Measurements from ENCODE around the gene DDB1. TPM values are rescaled to one million over a fixed set of nuclear protein-coding genes. Genes with fewer than 3 reads are reported as not detected.

DDB1 gene
- total and polyA plus RNA-seq, 2 of the 13 experiments (the other 11 are each of a cell fraction or from before 2014, with no cell fraction given), result 217 to 266 TPM

DNA sequence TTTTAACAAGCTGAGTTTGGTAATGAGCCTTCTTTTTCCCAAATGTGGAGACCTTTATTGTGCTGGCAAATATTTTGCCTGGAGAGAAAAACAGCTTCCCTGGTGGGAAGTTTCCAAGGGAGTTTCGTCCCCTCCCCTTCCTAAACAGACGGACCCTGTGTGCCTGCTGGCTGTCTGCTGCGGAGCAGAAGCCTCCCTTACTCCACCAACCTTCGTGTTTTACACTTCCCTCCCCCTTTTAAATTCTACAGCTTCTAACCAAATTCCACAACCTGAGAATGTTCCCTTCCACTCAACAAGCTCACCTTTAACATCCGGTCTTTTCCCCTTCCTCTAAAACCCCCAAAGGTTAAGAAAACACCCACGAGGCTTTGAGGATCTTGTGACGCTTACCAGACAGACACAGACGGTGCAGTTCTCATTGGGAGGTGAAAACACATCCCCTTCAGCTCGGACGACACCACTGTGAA is 54.9 kb downstream of the DDB1 start:
- no TSS peak for BruUV-seq (replicated peaks)
- no peak overlapping the region for H3K4me2 ChIP-seq (ENCODE audit: low read depth, low read length)
- H2AFZ ChIP-seq (ENCODE audit: low read length), result no peak overlapping the region
- no peaks in the 10 kb centered on the region for H3K4me1 ChIP-seq (ENCODE audit: insufficient read depth, low read length)
- POLR2A ChIA-PET, result interaction anchor here (1.0 kb wide), 1 partner anchor 16 kb away, joined by 3 read pairs; no protein-coding TSS in a partner anchor
- in situ Hi-C loops (cut with HindIII; ENCODE audit: extremely low pct_ligation_motif_present, low pct_unique_long_range_greater_than_20kb), result no loop called here
- H3K36me3 ChIP-seq (replicated peaks in 1 of 2; ENCODE audit: control insufficient read depth in 1 of 2, insufficient read depth in 2 of 2, low read length in 2 of 2), result peaks cover 52 to 88% of the 10 kb centered on the region in 2 experiments
- no peak overlapping the region for H3K9ac ChIP-seq (ENCODE audit: insufficient read depth, low read depth, low read length)
- H3K9me3 ChIP-seq (ENCODE audit: low read length), result no peaks in the 10 kb centered on the region
- no peak for DNase-seq (ENCODE audit: low spot score)
- ATAC-seq, result no peak
- 93% methylated on average over 10 of the region's 10 CpGs for WGBS (ENCODE audit: low lambda C conversion rate)
- CTCF ChIA-PET (ENCODE audit: low intra/inter-chr PET ratio, low total read pairs), result no interaction called here
- H3K27ac ChIP-seq (ENCODE audit: extremely low read length, insufficient read depth, low read length), result no peak overlapping the region
- H3K4me3 ChIP-seq (replicated peaks in 1 of 3; ENCODE audit: insufficient read depth in 1 of 3, low read depth in 2 of 3, low read length in 3 of 3), result no peak overlapping the region
- H3K79me2 ChIP-seq (ENCODE audit: insufficient read depth, low read length), result no peaks in the 10 kb centered on the region
- no peaks in the 10 kb centered on the region for H3K27me3 ChIP-seq (ENCODE audit: control insufficient read depth in 1 of 2, insufficient read depth in 2 of 2, low read length in 2 of 2)
- peaks cover 11% of the 10 kb centered on the region; the same call in 1 of the 2 replicates for H4K20me1 ChIP-seq (ENCODE audit: insufficient read depth, low read length)
- FAIRE-seq, result no peak
- intact Hi-C loops (cut with micrococcal nuclease; ENCODE audit: unreplicated experiment), result no loop called here
- TF ChIP-seq, protein P1, sequence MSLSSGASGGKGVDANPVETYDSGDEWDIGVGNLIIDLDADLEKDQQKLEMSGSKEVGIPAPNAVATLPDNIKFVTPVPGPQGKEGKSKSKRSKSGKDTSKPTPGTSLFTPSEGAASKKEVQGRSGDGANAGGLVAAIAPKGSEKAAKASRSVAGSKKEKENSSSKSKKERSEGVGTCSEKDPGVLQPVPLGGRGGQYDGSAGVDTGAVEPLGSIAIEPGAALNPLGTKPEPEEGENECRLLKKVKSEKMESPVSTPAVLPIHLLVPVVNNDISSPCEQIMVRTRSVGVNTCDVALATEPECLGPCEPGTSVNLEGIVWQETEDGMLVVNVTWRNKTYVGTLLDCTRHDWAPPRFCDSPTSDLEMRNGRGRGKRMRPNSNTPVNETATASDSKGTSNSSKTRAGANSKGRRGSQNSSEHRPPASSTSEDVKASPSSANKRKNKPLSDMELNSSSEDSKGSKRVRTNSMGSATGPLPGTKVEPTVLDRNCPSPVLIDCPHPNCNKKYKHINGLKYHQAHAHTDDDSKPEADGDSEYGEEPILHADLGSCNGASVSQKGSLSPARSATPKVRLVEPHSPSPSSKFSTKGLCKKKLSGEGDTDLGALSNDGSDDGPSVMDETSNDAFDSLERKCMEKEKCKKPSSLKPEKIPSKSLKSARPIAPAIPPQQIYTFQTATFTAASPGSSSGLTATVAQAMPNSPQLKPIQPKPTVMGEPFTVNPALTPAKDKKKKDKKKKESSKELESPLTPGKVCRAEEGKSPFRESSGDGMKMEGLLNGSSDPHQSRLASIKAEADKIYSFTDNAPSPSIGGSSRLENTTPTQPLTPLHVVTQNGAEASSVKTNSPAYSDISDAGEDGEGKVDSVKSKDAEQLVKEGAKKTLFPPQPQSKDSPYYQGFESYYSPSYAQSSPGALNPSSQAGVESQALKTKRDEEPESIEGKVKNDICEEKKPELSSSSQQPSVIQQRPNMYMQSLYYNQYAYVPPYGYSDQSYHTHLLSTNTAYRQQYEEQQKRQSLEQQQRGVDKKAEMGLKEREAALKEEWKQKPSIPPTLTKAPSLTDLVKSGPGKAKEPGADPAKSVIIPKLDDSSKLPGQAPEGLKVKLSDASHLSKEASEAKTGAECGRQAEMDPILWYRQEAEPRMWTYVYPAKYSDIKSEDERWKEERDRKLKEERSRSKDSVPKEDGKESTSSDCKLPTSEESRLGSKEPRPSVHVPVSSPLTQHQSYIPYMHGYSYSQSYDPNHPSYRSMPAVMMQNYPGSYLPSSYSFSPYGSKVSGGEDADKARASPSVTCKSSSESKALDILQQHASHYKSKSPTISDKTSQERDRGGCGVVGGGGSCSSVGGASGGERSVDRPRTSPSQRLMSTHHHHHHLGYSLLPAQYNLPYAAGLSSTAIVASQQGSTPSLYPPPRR (CRISPR knock-in tag; IDR thresholded peaks at IDR 0.05; ENCODE audit: borderline replicate concordance), result no peak
- TF ChIP-seq BRCA1 (CRISPR knock-in tag; IDR thresholded peaks at IDR 0.05), result no peak
- TF ChIP-seq ADNP (CRISPR knock-in tag; IDR thresholded peaks at IDR 0.05), result no peak
- no peak for TF ChIP-seq ZNF331 (CRISPR knock-in tag; IDR thresholded peaks at IDR 0.05)
- TF ChIP-seq, protein P2, sequence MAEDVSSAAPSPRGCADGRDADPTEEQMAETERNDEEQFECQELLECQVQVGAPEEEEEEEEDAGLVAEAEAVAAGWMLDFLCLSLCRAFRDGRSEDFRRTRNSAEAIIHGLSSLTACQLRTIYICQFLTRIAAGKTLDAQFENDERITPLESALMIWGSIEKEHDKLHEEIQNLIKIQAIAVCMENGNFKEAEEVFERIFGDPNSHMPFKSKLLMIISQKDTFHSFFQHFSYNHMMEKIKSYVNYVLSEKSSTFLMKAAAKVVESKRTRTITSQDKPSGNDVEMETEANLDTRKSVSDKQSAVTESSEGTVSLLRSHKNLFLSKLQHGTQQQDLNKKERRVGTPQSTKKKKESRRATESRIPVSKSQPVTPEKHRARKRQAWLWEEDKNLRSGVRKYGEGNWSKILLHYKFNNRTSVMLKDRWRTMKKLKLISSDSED (CRISPR knock-in tag; IDR thresholded peaks at IDR 0.05), result no peak
- no peak for TF ChIP-seq ZNF382 (CRISPR knock-in tag; IDR thresholded peaks at IDR 0.05; ENCODE audit: borderline replicate concordance)
- TF ChIP-seq ZBTB7B (CRISPR knock-in tag; IDR thresholded peaks at IDR 0.05), result no peak
- TF ChIP-seq RBAK (CRISPR knock-in tag; IDR thresholded peaks at IDR 0.05), result no peak
- TF ChIP-seq, protein P3, sequence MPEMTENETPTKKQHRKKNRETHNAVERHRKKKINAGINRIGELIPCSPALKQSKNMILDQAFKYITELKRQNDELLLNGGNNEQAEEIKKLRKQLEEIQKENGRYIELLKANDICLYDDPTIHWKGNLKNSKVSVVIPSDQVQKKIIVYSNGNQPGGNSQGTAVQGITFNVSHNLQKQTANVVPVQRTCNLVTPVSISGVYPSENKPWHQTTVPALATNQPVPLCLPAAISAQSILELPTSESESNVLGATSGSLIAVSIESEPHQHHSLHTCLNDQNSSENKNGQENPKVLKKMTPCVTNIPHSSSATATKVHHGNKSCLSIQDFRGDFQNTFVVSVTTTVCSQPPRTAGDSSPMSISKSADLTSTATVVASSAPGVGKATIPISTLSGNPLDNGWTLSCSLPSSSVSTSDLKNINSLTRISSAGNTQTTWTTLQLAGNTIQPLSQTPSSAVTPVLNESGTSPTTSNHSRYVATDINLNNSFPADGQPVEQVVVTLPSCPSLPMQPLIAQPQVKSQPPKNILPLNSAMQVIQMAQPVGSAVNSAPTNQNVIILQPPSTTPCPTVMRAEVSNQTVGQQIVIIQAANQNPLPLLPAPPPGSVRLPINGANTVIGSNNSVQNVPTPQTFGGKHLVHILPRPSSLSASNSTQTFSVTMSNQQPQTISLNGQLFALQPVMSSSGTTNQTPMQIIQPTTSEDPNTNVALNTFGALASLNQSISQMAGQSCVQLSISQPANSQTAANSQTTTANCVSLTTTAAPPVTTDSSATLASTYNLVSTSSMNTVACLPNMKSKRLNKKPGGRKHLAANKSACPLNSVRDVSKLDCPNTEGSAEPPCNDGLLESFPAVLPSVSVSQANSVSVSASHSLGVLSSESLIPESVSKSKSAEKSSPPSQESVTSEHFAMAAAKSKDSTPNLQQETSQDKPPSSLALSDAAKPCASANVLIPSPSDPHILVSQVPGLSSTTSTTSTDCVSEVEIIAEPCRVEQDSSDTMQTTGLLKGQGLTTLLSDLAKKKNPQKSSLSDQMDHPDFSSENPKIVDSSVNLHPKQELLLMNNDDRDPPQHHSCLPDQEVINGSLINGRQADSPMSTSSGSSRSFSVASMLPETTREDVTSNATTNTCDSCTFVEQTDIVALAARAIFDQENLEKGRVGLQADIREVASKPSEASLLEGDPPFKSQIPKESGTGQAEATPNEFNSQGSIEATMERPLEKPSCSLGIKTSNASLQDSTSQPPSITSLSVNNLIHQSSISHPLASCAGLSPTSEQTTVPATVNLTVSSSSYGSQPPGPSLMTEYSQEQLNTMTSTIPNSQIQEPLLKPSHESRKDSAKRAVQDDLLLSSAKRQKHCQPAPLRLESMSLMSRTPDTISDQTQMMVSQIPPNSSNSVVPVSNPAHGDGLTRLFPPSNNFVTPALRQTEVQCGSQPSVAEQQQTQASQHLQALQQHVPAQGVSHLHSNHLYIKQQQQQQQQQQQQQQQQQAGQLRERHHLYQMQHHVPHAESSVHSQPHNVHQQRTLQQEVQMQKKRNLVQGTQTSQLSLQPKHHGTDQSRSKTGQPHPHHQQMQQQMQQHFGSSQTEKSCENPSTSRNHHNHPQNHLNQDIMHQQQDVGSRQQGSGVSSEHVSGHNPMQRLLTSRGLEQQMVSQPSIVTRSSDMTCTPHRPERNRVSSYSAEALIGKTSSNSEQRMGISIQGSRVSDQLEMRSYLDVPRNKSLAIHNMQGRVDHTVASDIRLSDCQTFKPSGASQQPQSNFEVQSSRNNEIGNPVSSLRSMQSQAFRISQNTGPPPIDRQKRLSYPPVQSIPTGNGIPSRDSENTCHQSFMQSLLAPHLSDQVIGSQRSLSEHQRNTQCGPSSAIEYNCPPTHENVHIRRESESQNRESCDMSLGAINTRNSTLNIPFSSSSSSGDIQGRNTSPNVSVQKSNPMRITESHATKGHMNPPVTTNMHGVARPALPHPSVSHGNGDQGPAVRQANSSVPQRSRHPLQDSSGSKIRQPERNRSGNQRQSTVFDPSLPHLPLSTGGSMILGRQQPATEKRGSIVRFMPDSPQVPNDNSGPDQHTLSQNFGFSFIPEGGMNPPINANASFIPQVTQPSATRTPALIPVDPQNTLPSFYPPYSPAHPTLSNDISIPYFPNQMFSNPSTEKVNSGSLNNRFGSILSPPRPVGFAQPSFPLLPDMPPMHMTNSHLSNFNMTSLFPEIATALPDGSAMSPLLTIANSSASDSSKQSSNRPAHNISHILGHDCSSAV (CRISPR knock-in tag; IDR thresholded peaks at IDR 0.05; ENCODE audit: borderline replicate concordance), result no peak
- TF ChIP-seq ARNT (IDR thresholded peaks at IDR 0.05), result no peak
- no peak for TF ChIP-seq ZNF232 (CRISPR knock-in tag; IDR thresholded peaks at IDR 0.05; ENCODE audit: borderline replicate concordance)
